ENCODE measurements around the gene ACP4. TPM values are rescaled to one million over a fixed set of nuclear protein-coding genes. Genes with fewer than 3 reads are reported as not detected.
A peak's percentile ranks its signal among the peaks of the same experiment; 100 is the strongest.

The ACP4 gene
- total and polyA plus RNA-seq, 8 donors = 0.12 to 0.42 (median 0.16) TPM; not detected in 4

DNA sequence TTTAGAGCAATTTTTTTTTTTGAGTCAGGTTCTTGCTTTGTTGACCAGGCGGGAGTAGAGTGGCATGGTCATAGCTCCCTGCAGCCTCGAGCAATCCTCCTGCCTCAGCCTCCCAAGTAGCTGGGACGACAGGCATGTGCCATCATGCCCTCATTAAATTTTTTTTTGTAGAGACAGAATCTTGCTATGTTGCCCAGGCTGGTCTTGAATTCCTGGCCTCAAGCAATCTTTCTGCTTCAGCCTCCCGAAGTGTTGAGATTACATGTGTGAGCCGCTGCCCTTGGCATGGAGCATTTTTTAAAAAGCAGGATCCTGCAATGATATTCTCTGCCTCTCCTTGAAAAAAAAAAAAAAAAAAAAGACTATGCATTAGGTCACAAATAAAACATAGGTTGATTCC, 14.1 kb upstream of the ACP4 start:
- TF ChIP-seq CTCF (IDR thresholded peaks at IDR 0.05) = no peak

DNA sequence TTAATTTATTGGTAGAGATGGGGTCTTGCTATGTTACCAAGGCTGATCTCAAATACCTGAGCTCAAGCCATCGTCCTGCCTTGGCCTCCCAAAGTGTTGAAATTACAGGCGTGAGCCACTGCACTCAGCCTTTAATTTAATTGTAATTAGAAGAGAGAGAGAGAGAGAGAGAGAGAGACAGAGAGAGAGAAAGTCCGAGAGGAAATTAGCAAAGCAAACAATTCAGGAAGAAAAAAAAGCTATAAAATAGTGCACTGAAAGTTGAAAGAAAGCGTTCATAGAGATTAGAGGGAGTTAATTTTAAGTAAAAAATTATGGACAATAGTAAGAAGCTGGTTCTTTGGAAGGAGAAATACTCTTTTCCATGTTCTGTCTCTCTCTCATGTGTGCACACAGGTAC, 13.0 kb upstream of the ACP4 start:
- H3K36me3 ChIP-seq = no peaks in the 10 kb centered on the region
- no peak for DNase-seq
- no peak overlapping the region for H3K4me3 ChIP-seq
- no peak for ATAC-seq
- intact Hi-C loops (cut with DNase I) = no loop called here
- peaks cover 32 to 91% of the 10 kb centered on the region in 2 donors for H3K27me3 ChIP-seq
- TF ChIP-seq CTCF (IDR thresholded peaks at IDR 0.05) = no peak
- peaks cover 0 to 3% of the 10 kb centered on the region in 2 donors for H3K9me3 ChIP-seq
- no peaks in the 10 kb centered on the region for H3K4me1 ChIP-seq
- H3K27ac ChIP-seq = no peak overlapping the region

More for the DNA sequence above, 14.1 kb upstream of the ACP4 start:
- Histone ChIP-seq H3K4me3 (no peak overlapping the region), H3K27ac (no peak overlapping the region), H3K27me3 (peaks cover 32 to 83% of the 10 kb centered on the region in 2 donors), H3K36me3 (no peaks in the 10 kb centered on the region), H3K4me1 (no peaks in the 10 kb centered on the region), H3K9me3 (peaks cover 0 to 3% of the 10 kb centered on the region in 2 donors)
- DNase-seq (no peak), ATAC-seq (no peak)
- intact Hi-C loops (cut with DNase I) = no loop called here

DNA sequence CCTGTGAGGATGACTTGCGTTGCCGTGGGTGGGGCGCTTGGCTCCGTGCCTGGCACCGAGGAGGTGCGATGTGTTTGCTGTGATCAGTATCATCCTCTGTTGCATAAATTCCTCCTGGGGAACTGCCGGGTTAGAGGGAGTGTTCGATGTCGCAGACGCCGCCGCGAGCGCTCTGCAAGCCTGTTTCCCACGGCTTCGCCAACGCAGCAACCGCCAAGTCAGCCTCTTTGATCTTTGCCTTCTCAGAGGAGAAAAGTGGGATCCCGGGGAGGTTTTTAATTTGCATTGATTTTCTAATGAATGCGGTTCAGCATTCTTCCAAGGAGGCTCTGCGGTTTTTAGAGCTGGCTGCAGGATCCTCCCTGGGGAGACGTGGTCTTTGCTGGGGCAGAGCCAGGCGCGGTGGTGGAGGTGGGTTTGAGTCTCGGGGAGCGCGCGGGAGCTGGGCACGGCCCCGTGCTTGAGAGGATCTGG, 12.3 kb upstream of the ACP4 start:
- Histone ChIP-seq H3K36me3 (no peaks in the 10 kb centered on the region), H3K4me3 (no peak overlapping the region), H3K4me1 (no peaks in the 10 kb centered on the region), H3K27me3 (peaks cover 32 to 97% of the 10 kb centered on the region in 2 donors), H3K9me3 (peaks cover 0 to 3% of the 10 kb centered on the region in 2 donors), H3K27ac (no peak overlapping the region)
- ATAC-seq = no peak
- peak in 1 of 4 donors; percentile 63 for DNase-seq
- no peak for TF ChIP-seq CTCF (IDR thresholded peaks at IDR 0.05)
- intact Hi-C loops (cut with DNase I) = no loop called here

- Histone ChIP-seq H3K9me3 (peaks cover 0 to 3% of the 10 kb centered on the region in 2 donors), H3K36me3 (no peaks in the 10 kb centered on the region), H3K4me1 (peaks cover 0 to 7% of the 10 kb centered on the region in 2 donors), H3K27me3 (peaks cover 32 to 95% of the 10 kb centered on the region in 2 donors), H3K27ac (no peak overlapping the region), H3K4me3 (no peak overlapping the region)
- TF ChIP-seq CTCF (IDR thresholded peaks at IDR 0.05) = no peak
- ATAC-seq = no peak
- intact Hi-C loops (cut with DNase I) = no loop called here
- no peak for DNase-seq
Measured at GRCh38 chr19:50778906-50779430, 11.2 kb upstream of the ACP4 start.

GRCh38 chr19:50779504-50780457, 10.4 kb upstream of the ACP4 start:
- Histone ChIP-seq H3K9me3 (peaks cover 0 to 3% of the 10 kb centered on the region in 2 donors), H3K27me3 (peaks cover 32 to 87% of the 10 kb centered on the region in 2 donors), H3K4me1 (peaks cover 0 to 8% of the 10 kb centered on the region in 2 donors), H3K36me3 (no peaks in the 10 kb centered on the region), H3K4me3 (no peak overlapping the region), H3K27ac (no peak overlapping the region)
- intact Hi-C loops (cut with DNase I) = loop anchor here in 1 of 2 donors (10.0 kb wide), 1 partner anchor 415 kb away; the partner anchor contains the start of gene NAPSA
- no peak for ATAC-seq
- no peak for TF ChIP-seq CTCF (IDR thresholded peaks at IDR 0.05)
- no peak for DNase-seq
